Activated T-helper 2 cell treated with anti-CD3 and anti-CD28 coated beads, Interferon-gamma antibody, Interleukin-2, Interleukin-4, amounts not matched to agents 10 μg/mL and 5 μg/mL and 100 μg/mL, durations not matched to agents 14 hours and 24 hours and 36 hours (primary cell): ENCODE results near the gene MGA. TPM values are rescaled to one million over a fixed set of nuclear protein-coding genes. Genes with fewer than 3 reads are reported as not detected.

ENCODE experiments used
- DNase-seq: peaks from one replicate; pipeline ENCODE4 v3.0.0; 2021; ENCODE audit warnings: low spot score
- H3K27ac Mint-ChIP-seq: one replicate; pipeline ENCODE4 v1.8.0; 2021; ENCODE audit warnings: mixed read lengths
- H3K27me3 Mint-ChIP-seq: one replicate; pipeline ENCODE4 v1.8.0; 2021; ENCODE audit warnings: low read depth, mixed read lengths
- H3K36me3 Mint-ChIP-seq: one replicate; pipeline ENCODE4 v1.8.0; 2021; ENCODE audit warnings: low read depth, mixed read lengths
- H3K4me1 Mint-ChIP-seq: one replicate; pipeline ENCODE4 v1.8.0; 2021; ENCODE audit warnings: low read depth, mixed read lengths
- H3K4me3 Mint-ChIP-seq: one replicate; pipeline ENCODE4 v1.8.0; 2021; ENCODE audit warnings: low read depth, mild to moderate bottlenecking, moderate library complexity, mixed read lengths
- H3K9me3 Mint-ChIP-seq: one replicate; pipeline ENCODE4 v1.8.0; 2021; ENCODE audit warnings: mixed read lengths
- intact Hi-C: fragments of 100-400 bp; cut with micrococcal nuclease; formaldehyde crosslinking; loops from one replicate; pipeline ENCODE4 v1.15.1; 2023
- total RNA-seq: library from RNA; stranded (reverse); gene quantifications from 2 replicates; pipeline ENCODE4 v1.2.3, GENCODE V29; 2022

MGA gene
- total RNA-seq, 1 donor from 2014 or later = 37.7 TPM

DNA sequence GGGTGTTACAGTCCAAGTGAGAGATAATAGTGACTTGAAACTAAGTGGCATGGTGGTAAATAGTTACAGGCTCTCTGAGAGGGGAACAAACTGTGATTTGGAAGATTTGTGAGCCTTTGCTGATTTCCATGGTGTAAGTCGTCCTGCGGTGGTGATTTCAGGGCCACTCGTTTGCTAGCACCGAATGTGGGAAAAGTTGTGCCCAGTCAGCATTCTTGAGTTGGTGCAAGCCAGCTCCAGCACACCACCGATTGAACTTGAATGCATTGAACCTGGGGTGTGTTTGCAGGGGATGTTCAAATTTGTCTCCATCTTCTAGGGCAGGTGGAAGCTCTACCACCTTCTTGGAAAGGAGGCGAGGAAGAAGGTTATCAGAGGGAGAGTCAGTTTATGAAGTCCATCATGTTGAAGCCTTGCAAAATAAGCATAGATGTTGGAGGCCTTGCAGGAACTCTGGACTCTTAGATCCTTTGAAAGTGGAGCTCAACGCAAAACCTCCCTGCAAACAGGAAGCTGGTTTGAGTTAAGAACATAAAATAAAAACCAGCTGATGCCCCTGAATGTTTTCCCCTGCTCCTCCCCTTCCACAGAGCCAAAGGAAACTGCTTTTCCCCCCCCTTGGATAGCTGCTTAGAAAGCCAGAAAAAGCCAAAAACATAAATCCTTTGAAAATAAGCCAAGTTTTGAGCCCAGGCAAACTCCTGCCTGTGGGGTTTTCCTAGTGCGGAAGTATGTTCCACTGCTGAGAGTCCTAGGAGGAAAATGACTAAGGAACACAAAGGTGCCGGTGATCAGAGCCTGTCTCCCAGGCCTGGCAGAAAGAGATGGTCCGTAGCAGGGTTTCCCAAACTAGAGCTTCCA is 136.0 kb downstream of the MGA start:
- Mint-ChIP-seq H3K4me3 (no peak overlapping the region), H3K27ac (no peak overlapping the region), H3K36me3 (peaks cover 12% of the 10 kb centered on the region), H3K4me1 (peaks cover 37% of the 10 kb centered on the region), H3K27me3 (no peaks in the 10 kb centered on the region), H3K9me3 (no peaks in the 10 kb centered on the region)
- no peak for DNase-seq
- intact Hi-C loops = no loop called here

GRCh38 chr15:41797201-41797944 is 137.2 kb downstream of the MGA start:
- intact Hi-C loops = no loop called here
- Mint-ChIP-seq H3K4me3 (no peak overlapping the region), H3K27ac (no peak overlapping the region), H3K4me1 (peaks cover 26% of the 10 kb centered on the region), H3K27me3 (no peaks in the 10 kb centered on the region), H3K9me3 (no peaks in the 10 kb centered on the region), H3K36me3 (peaks cover 15% of the 10 kb centered on the region)
- DNase-seq = no peak

GRCh38 chr15:41798607-41799487 is 138.6 kb downstream of the MGA start:
- peaks cover 14% of the 10 kb centered on the region for H3K36me3 Mint-ChIP-seq
- H3K4me3 Mint-ChIP-seq = no peak overlapping the region
- DNase-seq = no peak
- peaks cover 26% of the 10 kb centered on the region for H3K4me1 Mint-ChIP-seq
- no peaks in the 10 kb centered on the region for H3K27me3 Mint-ChIP-seq
- H3K9me3 Mint-ChIP-seq = no peaks in the 10 kb centered on the region
- peak overlapping the region; percentile 44 for H3K27ac Mint-ChIP-seq
- intact Hi-C loops = no loop called here

DNA sequence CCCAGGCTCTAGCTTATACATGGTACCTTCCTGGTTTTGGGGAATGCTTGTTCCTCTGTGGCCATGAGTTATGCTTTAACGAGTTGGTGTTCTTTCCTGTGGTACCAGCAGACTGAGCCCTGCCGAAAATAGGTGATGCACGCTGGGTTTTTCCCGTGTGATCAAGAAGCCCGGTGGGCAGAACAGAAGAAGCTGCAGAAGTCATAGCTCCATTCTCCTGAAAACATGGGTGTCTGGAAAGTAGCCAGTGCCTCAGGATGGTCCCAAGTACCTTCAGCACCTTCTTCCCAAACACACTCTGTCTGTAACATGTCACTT is 139.2 kb downstream of the MGA start:
- Mint-ChIP-seq H3K27ac (no peak overlapping the region), H3K27me3 (no peaks in the 10 kb centered on the region)
- intact Hi-C loops = no loop called here

GRCh38 chr15:41801185-41801584 is 141.0 kb downstream of the MGA start:
- no peak for DNase-seq
- no peaks in the 10 kb centered on the region for H3K27me3 Mint-ChIP-seq
- peaks cover 26% of the 10 kb centered on the region for H3K4me1 Mint-ChIP-seq
- H3K9me3 Mint-ChIP-seq = no peaks in the 10 kb centered on the region
- H3K27ac Mint-ChIP-seq = no peak overlapping the region
- intact Hi-C loops = no loop called here
- H3K4me3 Mint-ChIP-seq = no peak overlapping the region
- H3K36me3 Mint-ChIP-seq = peaks cover 18% of the 10 kb centered on the region

More for the DNA sequence above, 139.2 kb downstream of the MGA start:
- Mint-ChIP-seq H3K36me3 (peaks cover 14% of the 10 kb centered on the region), H3K4me3 (no peak overlapping the region), H3K4me1 (peaks cover 26% of the 10 kb centered on the region), H3K9me3 (no peaks in the 10 kb centered on the region)
- DNase-seq = no peak

DNA sequence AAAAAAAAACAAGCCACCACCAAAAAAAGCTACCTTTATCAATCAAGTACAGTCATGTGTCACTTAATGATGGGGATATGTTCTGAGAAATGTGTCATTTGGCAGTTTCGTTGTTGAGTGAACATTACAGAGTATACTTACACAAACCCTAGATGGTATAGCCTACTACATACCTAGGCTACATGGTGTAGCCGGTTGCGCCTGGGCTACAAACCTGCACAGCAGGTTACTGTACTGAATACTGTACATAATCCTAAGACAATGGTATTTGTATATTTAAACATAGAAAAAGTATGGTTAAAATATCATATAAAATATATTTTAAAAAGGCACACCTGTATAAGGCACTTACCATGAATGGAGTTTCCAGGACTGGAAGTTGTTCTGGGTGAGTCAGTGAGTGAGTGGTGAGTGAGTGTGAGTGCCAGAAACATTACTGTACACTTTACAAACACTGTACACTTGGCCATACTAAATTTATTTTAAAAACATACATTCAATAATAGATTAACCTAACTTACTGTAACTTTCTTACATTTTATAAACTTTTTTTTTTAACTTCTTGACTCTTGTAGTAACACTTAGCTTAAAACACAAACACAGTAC is 141.7 kb downstream of the MGA start:
- intact Hi-C loops = no loop called here
- no peak for DNase-seq
- Mint-ChIP-seq H3K36me3 (peaks cover 18% of the 10 kb centered on the region), H3K9me3 (no peaks in the 10 kb centered on the region), H3K4me3 (no peak overlapping the region), H3K4me1 (peaks cover 25% of the 10 kb centered on the region), H3K27me3 (no peaks in the 10 kb centered on the region), H3K27ac (no peak overlapping the region)

DNA sequence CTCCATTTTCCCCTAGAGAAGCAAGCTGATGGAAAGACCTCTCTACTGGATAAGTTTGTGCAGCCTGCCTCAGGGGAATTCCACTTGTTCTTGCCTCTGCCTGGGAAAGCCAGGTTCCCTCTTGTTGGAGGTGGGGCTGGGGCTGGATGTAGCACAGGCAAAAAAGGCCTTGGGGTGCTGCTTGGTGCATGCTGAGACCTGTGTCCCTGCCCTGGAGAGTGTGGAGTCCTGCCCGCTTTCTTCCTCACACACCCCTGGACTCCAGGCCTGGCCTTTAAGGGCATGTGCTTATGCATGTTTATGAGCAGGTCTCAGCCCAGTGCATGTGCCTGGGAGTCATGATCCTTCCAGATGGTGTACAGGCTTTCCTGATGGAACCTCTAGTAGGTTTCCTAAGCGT is 144.2 kb downstream of the MGA start:
- H3K27ac Mint-ChIP-seq = no peak overlapping the region
- peaks cover 16% of the 10 kb centered on the region for H3K4me1 Mint-ChIP-seq

DNA sequence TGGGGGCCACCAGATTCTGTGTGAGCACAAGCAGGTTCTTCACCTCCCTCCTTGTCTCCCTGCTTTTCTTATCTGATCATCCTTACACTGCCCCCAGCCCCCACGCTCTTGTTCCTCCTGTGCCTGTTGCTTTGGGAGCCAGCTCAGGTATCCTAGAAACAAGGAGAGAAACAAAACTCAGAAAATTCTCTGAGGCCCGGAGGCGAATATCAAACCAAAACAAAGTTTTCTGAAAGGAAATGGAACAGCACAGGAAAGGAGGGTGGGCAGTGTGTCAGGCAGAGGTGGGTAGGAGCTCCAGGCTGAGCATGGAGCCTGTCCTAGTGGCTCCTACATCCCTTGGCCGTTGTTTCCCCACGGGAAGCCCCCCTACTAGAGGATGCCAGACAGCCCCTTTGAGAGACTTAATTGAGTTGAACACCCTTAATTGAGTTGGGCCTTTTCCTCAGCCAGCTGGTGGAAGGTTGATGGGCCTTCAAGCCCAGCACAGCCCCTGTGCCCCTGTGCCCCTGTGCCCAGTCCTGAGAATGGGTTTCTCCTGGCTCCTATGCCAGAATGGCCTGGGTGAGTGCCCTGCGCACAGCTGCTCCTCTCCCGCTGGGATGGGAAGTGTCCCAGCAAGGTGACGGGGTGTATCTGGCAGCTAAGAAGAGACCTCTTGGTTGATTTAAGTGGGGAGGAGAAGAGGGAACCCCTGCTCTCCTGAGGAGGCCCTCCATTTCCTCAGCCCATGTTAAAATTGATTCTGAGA is 144.9 kb downstream of the MGA start:
- intact Hi-C loops = no loop called here
- Mint-ChIP-seq H3K36me3 (peaks cover 18% of the 10 kb centered on the region), H3K9me3 (no peaks in the 10 kb centered on the region), H3K4me1 (peaks cover 13% of the 10 kb centered on the region), H3K27me3 (no peaks in the 10 kb centered on the region), H3K27ac (peak overlapping the region; percentile 11), H3K4me3 (no peak overlapping the region)
- DNase-seq = no peak

More for the DNA sequence above, 144.2 kb downstream of the MGA start:
- intact Hi-C loops = no loop called here
- no peak for DNase-seq
- no peaks in the 10 kb centered on the region for H3K27me3 Mint-ChIP-seq
- H3K36me3 Mint-ChIP-seq = peaks cover 18% of the 10 kb centered on the region
- H3K4me3 Mint-ChIP-seq = no peak overlapping the region
- no peaks in the 10 kb centered on the region for H3K9me3 Mint-ChIP-seq

DNA sequence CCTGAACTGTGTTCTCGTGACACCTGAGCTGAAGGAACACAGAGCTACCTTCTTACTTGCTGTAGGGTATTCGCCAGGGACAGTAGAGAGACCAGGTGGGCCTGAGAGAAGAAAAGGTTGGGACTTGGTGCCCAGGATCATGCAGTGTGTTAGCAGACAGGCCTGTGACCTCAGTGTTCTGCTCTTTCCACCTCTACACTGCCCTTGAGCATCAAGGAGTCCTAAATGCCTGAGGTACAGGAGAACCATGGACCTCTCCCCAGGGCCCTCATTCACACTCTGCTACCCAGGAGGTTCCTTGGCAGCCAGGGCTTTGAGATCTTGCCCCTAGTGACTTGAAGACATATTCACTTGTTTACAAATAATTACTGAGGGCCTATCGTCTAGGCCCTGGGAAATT is 145.5 kb downstream of the MGA start:
- intact Hi-C loops = no loop called here
- Mint-ChIP-seq H3K36me3 (peaks cover 14% of the 10 kb centered on the region), H3K4me3 (no peak overlapping the region), H3K27ac (no peak overlapping the region), H3K4me1 (peaks cover 17% of the 10 kb centered on the region), H3K27me3 (no peaks in the 10 kb centered on the region), H3K9me3 (no peaks in the 10 kb centered on the region)
- DNase-seq = no peak

DNA sequence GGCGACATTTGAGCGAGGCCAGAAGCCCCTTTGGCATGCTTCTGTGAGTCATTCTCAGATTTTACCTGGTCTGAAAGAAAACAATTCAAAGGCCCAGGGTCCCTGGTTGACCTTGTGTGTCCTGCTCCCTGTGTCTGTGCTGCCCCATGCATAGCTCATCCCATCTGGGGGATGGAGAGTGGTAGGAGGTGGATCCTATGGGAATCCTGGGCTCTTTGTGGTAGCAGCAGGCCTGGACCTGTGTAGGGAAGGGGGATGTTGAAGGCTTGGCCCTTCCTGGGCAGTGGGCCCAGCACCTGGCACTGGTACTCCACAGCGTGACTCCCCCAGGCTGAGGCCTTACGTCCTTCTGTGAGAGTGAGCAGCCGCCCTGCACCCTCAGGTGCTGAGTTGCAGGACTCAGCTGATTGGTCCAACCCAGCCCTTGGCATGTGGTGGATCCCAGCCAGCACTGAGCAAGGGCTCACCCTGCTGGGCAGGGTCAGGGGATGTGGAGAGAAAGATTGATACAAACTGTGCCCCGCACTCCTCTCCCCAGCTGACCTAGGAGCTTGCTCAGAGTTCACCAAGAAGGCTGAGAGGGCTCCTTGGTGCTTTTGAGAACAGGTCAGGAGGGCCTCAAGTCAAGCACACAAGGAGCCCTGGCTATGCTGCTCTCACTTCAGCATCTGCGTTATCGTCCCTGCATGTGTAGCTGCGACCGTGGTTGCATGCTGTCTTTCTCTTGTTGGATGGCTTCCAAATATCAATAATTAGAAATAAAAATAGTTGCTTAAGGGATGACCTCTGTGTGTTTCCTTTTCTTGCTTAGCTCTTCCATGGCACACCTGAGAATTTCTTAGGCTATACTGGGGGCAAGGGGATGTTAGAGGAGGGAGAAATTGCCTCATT is 146.3 kb downstream of the MGA start:
- peaks cover 6% of the 10 kb centered on the region for H3K36me3 Mint-ChIP-seq
- H3K9me3 Mint-ChIP-seq = no peaks in the 10 kb centered on the region
- no peak overlapping the region for H3K27ac Mint-ChIP-seq
- intact Hi-C loops = no loop called here
- peaks cover 25% of the 10 kb centered on the region for H3K4me1 Mint-ChIP-seq
- H3K27me3 Mint-ChIP-seq = no peaks in the 10 kb centered on the region
- no peak for DNase-seq
- H3K4me3 Mint-ChIP-seq = no peak overlapping the region

DNA sequence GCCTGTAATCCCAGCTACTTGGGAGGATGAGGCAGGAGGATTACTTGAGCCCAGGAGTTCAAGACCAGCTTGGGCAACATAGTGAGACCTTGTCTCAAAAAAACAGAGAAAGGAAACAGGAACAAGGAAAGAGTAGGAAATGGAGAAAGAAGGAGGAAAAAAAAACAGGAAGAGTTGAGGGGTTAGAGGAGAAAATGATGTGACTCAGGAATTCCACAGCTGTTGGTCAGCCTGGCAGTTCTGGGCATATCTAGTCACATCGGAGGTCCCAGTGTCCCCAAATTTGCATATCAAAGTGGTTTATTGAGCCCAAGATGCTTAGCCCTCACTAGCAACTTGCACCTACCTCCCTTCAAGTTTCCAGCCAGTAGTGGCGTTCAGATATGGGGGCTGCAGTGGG is 148.9 kb downstream of the MGA start:
- no peak for DNase-seq
- Mint-ChIP-seq H3K4me1 (peaks cover 34% of the 10 kb centered on the region), H3K4me3 (no peak overlapping the region), H3K27ac (no peak overlapping the region), H3K9me3 (no peaks in the 10 kb centered on the region), H3K36me3 (peaks cover 10% of the 10 kb centered on the region), H3K27me3 (no peaks in the 10 kb centered on the region)
- intact Hi-C loops = no loop called here
